NCI-H2081 (cell line): Measurements from ENCODE around the gene DDO.
"Not testable (repeated sequence)": the region's sequence is repeated elsewhere in the genome, so short reads cannot be mapped to it uniquely, and the experiment has no call there.

Experiments used
- DNase-seq, 2 experiments: peaks; one replicate each; lab custom pipeline; 2025; lab: John Stamatoyannopoulos, UW

Gene DDO

DNA sequence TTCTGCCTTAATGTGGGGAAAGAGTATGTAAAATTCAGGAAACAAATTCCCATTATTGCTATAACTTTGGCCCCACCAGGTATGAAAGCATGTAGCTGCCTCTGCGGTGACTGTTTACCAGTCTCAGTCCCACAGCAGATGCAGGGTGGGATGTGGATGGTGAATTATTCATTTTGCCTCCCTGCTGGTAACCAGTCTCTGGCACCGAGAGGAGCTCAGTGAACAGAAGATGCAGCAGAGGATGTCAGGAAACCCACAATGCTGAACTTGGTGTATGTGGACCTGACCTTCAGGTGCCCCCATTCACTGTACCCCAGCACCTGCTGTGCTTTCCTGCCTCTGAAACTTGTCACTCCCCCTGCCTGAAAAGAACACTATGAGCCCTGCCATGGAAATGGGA, 48.4 kb downstream of the DDO start:
- no peak for DNase-seq

DNA sequence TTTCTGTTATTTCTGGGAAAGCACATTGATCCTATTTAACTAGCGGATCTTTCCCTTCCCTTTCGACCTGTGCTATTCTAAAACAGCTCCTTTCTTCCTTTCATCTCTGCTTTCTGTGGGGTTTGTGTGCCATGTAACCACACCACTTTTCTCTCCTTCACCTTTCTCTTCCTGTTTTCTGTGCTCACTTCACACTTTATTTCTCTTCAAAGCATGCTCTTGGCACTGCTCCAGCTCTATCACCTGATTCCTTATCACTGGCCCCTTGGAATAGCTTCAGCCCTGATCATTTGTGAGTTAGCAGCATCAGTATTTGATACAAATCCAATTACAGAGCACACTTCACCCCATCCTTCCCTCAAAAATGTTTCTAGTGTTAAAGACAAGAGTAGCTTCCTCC, 49.1 kb downstream of the DDO start:
- no peak for DNase-seq

DNA sequence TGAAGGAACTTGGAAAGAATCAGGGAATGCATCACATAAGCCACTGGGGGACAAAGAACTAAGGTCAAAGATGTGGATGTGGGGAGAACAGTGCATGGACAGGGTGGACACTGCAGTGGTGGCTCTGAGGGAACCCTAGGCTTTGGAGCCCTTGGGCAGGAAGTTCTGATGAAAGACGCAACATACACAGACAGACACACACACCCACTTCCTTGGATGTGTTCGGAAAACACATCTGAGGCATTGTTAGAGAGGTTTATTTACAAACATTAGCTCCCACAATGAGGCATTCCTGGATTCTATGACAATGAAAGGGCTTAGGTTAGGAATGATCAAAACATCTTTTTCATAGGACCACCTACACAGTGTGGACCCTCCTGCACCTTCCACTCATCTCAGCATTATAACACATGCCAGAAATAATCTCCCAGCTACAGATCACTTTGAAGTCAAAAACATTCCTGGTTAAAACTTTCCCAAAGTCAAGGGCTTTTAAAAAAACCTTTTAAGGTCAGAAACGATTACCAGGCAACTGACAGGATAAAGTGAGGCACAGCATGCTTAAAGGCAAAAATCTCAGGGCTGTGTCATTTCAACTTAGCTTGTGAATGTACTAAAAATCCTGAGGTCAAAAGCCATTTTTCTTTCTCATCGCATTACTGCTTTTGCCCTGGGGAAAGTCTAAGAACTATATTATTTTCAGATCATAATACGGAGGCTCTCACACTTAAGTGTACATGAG, 50.8 kb downstream of the DDO start:
- no peak for DNase-seq

DNA sequence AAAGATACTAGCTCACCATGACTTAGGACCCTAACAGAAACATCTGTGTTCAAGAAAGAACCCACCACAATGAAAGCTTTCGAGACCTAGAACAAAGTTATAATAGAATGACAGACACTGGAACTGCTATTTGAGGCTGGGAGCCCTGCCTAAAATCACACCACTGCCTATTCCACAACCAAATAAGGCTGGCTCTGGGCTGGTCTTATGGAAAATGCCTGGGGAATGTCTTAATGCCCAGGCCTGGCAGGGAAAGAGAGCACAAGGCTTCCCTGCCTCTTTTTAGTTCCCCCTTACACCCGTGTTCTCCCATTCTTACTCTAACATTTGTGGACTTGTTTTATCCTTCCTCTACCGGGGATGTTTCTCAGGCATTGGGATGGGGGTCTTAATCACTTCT, 51.6 kb downstream of the DDO start:
- no peak for DNase-seq

DNA sequence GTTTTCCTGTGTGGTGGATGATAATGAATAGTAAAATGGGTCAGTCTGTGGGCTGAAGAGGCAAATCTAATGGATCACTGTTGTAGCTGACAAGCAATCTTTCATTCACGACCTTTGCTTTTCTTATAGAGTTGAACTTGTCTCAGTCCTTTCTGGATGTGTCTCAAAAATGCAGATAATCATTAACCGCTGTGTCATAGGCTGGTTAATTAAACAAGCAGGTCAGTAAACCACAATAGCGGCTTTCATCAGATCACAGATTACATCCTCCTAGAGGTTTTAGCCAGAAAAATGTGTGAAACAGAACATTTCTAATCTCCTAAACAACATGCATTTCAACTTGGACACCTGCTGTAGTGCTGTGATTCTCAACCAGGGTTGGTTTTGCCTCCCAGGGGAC, 54.7 kb downstream of the DDO start:
- no peak for DNase-seq

DNA sequence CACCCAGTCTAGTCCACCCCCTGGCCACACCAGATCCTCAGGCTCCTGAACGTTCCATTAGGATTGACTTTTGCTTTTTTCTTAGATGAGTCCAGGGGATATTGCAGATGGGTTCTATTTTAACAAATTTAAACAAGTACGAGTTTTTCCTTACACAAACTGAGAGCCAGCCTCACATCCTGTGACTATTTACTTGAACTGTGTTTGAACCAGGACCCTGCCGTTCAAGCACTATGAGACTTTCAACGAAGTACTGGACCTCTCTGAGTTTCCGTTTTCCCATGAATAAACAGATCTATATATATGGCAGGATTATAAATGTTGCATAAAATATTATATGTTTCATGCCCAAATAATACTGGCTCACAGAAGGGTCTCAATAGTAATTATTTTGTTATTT, 55.8 kb downstream of the DDO start:
- no peak for DNase-seq

DNA sequence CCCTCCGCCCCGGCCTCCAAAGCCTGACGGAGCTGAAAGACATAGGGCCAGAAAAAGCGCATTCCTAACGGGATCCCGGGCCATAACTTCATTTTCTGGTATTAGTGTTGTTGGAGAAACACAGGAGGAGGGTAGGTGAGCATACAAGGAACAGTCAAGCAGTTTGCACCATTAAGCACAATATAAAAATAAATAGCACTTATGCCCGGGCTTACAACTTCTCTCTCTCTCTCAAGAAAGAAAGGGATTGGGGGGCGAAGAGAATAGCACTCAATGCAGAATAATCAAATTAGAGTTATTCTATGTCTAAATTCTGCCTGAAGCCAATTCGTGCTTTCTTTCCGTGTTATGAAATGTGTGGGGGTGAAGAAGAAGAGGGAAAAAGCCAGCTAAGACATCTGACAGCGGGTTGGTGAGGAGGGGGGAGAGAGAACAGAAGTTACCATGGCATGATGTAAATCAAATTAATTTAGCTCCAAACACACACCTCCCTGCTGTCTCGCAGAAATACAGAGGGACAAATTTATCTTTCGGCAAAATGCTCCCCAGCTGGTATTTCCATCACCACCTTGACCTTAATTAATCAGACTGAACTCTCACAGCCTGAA, 56.7 kb downstream of the DDO start:
- no peak for DNase-seq

DNA sequence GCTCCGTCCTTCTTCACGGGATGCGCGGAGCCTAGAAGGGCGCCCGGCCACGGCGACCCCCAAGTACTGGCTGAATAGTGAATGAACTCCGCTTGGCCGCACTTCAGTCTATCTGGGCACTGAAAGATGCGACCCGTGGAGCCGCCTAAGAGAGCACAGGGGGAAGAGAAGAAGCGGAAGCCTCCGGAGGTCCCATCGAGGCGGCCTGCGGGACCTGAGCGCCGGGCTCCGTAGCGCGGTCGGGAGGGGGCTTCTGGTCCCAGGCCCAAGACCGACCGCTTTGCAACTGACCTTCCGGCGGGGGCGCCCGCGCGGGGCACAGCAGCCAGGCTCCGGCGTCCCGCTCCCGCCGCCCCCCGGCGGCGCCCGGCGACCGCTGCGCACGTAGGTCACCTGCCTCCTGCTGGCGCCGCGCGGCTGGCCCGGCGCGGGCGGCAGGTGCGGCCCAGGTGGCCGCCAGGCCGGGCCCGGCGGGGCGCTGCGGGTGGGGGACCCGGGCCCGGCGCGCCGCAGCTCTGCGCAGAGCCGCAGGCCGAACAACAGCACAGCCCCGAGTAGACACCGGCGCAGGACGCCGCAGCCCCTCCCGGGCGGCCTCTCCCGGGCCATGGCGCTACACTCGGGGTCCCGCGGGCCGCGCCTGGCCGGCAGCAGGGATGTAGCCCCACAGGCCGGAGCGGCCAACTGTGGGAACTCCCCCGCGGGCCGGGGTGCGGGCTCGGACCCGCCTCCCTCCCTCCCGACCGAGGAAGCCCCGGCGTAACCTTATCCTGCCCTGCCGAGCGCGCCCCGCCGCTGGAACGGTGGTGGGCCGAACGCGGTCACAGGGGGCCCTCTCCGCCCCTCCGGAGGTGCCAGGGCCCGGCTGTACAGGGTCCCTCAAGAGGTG, 57.5 kb downstream of the DDO start, which contains the start of gene METTL24:
Gene METTL24, minus strand, starts transcription at position 686 of the 889 bp plus-strand sequence. Its CDS starts 77 bp downstream, at position 609.
- peak; percentile 35 to 47 for DNase-seq

DNA sequence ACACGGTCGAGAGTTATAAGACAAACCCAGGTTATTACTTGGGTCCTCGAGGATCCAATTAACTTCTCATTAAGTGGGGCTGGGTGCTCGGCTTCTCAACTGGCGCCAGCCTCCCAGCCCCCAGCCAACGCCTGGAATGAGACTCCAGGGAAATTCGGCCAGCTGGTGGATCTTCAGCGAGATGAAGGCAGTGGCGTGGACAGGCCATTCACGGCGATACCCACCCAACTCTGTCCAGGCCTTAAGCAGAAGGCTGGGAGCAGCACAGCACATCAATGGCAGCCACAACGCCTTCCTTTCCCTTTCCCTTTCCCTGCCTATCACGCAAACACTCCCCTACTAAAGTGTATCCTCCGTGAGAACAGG, 58.1 kb downstream of the DDO start:
- no peak for DNase-seq

DNA sequence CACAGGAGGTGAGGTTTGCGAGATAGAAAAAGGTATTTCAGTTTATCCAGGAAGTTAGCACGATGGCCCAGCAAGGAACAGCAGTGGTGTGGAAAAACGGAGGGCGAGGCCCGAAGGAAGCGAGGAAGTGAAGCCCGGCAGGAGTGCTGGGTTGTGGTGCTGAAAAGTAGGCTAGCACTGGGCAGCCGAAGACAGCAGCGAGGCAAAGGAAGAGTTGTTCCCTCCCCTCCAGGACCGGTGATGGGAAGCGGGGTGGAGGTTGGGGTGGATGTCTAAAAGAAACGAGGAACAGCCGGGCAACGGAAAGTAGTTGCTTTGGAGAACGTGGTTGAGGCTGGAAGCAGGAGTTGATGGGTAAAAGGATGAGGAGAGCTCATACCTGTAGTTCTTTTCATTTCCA, 58.6 kb downstream of the DDO start:
- DNase-seq, result no peak

DNA sequence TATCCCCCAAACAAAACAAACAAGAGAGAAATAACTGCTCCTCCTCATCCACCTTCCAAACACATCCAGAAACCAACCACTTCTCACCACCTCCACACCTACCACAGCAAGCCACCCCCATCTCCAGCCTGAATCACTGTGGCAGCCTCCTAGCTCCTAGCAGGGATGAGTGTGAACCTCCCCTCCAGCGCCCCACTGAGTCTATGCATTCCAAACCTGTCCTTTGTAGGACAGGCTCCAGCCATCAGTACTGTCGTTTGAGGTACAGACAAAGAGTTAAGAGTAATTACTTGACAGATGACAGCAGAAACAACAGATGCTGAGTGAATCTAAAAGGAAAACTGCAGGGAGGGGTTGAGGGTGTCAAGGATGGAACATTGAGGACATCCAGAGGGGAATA, 59.6 kb downstream of the DDO start:
- no peak for DNase-seq

DNA sequence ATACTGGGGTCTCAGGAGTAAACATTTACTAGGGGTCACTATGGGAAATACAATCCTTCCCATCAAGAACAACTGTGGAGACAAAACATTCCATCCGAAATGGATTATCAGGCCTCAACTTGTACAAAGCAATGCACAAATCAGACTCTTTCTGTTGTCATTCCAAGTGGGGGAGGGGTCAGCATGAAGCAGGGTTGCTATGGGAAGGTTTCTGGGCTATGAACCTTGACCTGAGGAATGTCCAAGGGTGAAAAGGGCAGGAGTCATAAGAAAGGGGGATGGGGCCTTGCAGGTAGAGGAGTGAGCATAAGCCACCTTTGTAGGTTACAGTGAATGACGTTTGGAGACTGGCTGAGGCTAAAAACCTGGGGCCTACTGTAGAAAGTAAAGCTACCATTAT, 60.4 kb downstream of the DDO start:
- DNase-seq, result no peak

DNA sequence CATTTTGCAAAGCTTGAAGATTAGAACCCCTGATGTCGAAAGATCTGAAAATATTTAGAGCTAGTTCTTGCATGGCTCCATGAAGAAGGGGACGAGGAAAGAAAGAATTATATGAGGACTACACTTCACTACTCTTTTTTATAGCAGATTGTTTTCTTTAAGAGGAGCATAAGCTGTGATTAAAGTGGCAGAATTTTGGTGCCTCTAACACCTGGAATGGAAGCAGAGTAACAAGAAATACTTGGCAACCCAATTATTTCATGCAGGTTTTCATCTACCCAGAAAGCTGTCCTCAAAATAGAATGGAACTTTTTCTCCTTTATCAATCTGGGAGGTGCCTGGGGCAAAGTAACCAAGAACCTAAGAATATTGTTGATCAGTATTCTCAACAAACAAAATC, 61.2 kb downstream of the DDO start:
- DNase-seq, result no peak

DNA sequence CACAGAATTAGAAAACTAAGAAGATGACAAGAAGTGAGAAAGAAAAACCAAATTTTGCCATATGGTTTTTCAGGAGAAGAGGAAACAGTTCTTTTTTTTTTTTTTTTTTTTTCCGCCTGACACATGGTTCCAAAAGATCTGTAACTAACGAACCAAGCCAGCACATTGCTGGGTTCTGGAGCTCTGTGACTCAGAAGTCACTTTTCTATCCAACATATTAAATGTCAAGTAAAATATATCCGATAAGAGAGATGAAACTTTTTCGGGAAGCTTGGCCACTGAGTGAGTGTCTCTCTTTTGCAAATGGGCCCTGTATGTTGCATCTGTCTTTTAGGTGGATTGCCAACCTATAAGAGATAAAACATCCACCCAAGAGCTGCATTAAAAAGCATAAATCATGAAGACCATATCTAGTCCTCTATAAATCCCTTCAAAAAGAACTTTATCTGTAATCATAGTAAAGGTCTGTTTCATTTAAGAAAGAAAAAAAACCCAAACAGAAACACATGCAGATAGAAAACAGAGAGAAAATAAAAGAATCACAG, 61.8 kb downstream of the DDO start:
- DNase-seq, result no peak

DNA sequence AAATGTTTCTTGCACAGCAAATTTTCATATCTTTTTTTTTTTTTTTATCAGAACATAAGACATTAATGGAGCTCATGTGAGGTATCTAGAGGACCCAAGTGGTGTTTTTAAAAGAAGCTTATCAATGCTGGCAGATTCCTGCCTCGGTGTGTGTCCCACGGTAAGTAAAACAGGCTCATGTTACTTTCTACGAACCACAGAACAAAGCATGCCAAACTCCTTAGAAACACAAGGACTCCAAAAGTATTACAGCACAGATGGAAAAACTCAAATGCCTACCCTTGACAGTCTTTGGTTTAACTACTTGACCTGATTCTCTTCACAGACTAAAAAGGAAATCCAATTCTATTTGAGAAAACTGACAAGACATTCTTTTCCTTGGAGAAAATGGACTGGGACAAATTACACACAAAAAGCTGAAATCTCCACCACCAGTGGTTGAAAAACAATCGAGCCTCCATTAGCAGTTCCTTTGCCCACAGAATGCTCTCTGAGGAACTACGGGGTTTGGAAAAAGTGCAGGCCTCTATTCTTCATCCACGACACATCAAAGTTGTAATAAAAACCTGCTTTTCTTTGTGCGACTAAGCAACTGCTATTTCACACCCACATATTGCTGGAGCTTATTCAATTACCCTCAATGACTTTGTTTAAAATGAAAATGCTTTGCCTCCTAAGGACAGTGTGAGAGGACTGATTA, 62.7 kb downstream of the DDO start:
- no peak for DNase-seq

DNA sequence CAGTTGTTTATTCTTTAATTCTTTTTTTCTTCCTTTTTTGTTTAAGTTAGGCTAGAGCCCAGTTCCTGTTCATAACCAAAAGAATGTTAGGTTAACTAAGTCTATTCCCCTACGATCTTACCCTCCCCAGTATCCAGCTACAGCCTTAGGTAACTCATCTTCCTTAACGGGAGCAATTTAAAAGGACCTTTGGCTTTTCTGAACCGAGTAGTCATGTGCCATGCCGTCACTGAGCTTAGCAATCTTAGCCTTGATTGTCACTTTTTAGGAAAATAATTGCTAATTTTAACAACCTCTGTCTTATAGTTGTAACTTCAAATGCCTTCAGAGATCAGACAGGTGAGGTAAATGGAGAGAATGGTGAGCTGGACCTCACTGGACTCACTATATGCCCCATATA, 63.4 kb downstream of the DDO start:
- no peak for DNase-seq

DNA sequence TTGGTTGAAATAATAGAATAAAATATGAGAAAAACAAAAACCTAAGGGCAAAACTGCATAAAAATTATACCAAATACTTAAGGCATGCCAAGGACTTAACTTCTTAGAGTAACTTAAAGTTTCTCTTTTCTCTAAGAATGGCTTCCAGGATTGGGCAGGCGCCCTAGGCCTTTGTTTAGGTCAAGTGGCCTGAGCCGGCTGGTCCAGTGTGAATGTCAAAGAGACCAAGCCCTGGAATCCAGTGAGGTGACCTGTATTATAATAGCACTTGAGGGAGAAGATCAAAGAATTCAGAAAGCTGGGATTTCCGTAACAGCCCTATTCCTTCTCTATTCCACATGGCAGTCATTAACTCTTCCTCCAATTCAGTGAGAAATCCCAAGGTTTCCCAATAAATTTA, 63.8 kb downstream of the DDO start:
- DNase-seq, result no peak

DNA sequence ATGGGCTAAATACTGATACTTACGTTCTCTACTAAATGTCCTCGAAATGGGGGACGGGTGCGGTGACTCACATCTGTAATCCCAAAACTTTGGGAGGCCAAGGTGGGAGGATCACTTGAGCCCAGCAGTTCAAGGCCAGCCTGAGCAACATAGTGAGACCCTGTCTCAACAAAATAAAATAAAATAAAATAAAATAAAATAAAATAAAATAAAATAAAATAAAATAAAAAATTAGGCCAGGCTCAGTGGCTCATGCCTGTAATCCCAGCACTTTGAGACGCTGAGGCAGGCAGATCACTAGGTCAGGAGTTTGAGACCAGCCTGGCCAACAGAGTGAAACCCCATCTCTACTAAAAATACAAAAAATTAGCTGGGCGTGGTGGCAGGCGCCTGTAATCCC, 64.8 kb downstream of the DDO start:
- not testable (repeated sequence) for DNase-seq

DNA sequence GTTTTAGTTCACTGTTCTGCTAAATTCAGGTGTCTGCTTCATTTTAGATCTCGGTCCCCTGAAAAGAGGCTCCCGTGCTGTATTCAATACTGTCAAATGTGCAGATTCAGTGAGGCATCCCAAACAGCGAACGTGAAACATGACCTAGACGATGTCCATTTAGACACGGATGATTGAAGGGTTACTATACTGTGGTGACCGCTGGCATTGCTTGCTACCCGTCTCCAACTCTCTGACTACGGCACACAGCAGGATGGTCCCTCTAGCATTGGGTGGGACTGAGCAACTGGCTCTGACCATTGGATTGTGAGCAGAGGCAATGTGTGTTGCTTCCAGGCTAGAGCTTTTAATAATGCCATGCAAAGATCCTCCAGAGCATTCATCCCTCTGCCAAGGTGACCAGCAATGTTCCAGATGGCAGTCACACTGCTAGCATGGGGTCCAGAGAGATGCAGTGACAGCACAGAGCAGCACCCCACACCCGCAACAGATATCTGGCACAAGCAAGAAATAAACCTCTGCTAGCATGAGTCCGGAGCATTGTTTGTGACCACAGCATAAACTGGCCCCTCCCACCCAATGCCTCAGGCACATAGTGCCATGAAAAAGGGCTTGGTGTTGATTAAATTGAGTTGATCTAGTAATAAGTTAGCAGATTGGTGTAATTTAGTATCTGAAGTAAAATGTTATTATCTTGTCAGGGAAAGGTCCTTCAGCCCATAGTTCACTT, 66.2 kb downstream of the DDO start:
- no peak for DNase-seq

DNA sequence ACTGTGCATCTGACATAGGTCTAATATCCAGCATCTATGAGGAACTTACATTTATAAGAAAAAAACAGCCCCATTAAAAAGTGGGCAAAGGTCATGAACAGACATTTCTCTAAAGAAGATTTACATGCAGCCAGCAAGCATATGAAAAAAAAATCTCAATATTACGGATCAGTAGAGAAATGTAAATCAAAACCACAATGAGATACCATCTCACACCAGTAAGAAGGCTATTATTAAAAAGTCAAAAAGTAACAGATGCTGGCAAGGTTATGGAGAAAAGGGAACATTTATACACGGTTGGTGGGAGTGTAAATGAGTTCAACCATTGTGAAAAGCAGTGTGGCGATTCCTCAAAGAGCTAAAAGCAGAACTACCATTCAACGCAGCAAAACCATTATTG, 70.3 kb downstream of the DDO start:
- DNase-seq, result no peak

DNA sequence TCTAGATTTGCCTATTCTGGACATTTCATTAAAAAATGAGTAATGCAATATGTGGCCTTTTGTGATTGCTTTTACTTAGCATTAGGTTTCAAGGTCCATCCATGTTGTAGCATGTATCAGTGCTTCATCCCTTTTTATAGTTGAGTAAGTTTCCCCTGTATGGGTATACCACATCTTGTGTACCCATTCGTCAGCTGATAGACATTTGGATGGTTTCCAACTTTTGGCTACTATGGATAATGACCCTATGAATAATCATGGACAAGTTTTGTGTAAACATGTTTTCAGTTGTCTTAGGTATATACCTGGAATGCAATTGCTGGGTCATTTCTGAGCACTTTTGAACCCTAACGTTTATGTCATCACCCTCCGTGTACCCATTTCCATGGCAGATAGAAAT, 72.6 kb downstream of the DDO start:
- DNase-seq, result no peak
